Ureter (tissue), 1 donor: ENCODE data around the gene TPBGL. TPM values are rescaled to one million over a fixed set of nuclear protein-coding genes. Genes with fewer than 3 reads are reported as not detected.

Experiments used
- total RNA-seq: library from RNA; stranded (reverse); gene quantifications from one replicate; pipeline ENCODE4 v1.2.4, GENCODE V29; 2023
- donor health status: DM: yes; HTN: yes; CAD: no.

Gene TPBGL
- total RNA-seq, 1 donor from 2014 or later = 0.26 TPM

Other genes with a start within 250 kb of the TPBGL start
- gene OR2AT4, start 143.9 kb upstream of the TPBGL start, total RNA-seq = not detected
- gene SLCO2B1, start 89.7 kb upstream of the TPBGL start, total RNA-seq = 48.4 TPM
- 53.4 TPM for gene ARRB1, start 110.9 kb downstream of the TPBGL start, total RNA-seq
- 3,031 TPM for gene RPS3, start 158.7 kb downstream of the TPBGL start, total RNA-seq
- gene KLHL35, start 192.4 kb downstream of the TPBGL start, total RNA-seq = 1.5 TPM